Endothelial cell of umbilical vein (primary cell): ENCODE results near the gene CAMTA1. TPM values are rescaled to one million over a fixed set of nuclear protein-coding genes. Genes with fewer than 3 reads are reported as not detected.

ENCODE experiments used
- BruUV-seq: library from RNA; stranded (reverse); fragments of 400-500 nt; replicated peaks from 2 replicates; lab custom pipeline; 2021; lab: Mats Ljungman, UMichigan
- CTCF ChIA-PET: fragments of 300-600, 350-600 bp; sonication (Branson Sonifier 250); formaldehyde crosslinking; loops from one replicate; lab custom pipeline; 2021; ENCODE audit warnings: antibody characterized with exemption, inconsistent platforms; lab: Charles Lee
- POLR2A ChIA-PET: fragments of 300-600, 350-600 bp; sonication (Branson Sonifier 250); formaldehyde crosslinking; loops from one replicate; lab custom pipeline; 2021; ENCODE audit warnings: antibody characterized with exemption, inconsistent platforms; lab: Charles Lee
- DNase-seq: peaks from one replicate; pipeline ENCODE4 v3.0.0-alpha.2; 2011; ENCODE audit warnings: low read depth, low spot score
- FAIRE-seq: peaks from 2 replicates; lab custom pipeline; 2011; peaks lifted over from hg19 to GRCh38; lab: Jason Lieb, UNC
- H2AFZ ChIP-seq: 2 replicates; pipeline ENCODE4 v1.6.0; 2012; ENCODE audit warnings: low read depth, low read length, control low read depth, inconsistent platforms
- H3K27ac ChIP-seq: 2 replicates; pipeline ENCODE4 v1.5.1; 2011; ENCODE audit warnings: low read depth, mild to moderate bottlenecking, control low read depth, low read length, moderate library complexity; ENCODE audit not compliant: insufficient read depth
- H3K27me3 ChIP-seq, 2 experiments: 2 replicates each; pipeline versions ENCODE4 v1.6.0 to v1.6.1; 2011; ENCODE audit warnings: low read length in 2 of 2, mixed read lengths in 1 of 2; ENCODE audit not compliant: control insufficient read depth in 2 of 2, insufficient read depth in 2 of 2
- H3K36me3 ChIP-seq, 2 experiments: 2 replicates in 1 of 2; 3 replicates in 1 of 2; pipeline ENCODE4 v1.5.1; 2011; ENCODE audit warnings: low read length in 2 of 2, mild to moderate bottlenecking in 1 of 2, moderate library complexity in 1 of 2; ENCODE audit not compliant: control insufficient read depth in 2 of 2, insufficient read depth in 2 of 2; ENCODE audit errors: extremely low read depth in 1 of 2
- H3K4me1 ChIP-seq: 3 replicates; pipeline ENCODE4 v1.5.1; 2011; ENCODE audit warnings: mild to moderate bottlenecking, low read length; ENCODE audit not compliant: control insufficient read depth, insufficient read depth; ENCODE audit errors: extremely low read depth
- H3K4me2 ChIP-seq: 2 replicates; pipeline ENCODE4 v1.6.1; 2011; ENCODE audit warnings: low read length, control low read depth, mixed read lengths; ENCODE audit not compliant: insufficient read depth
- H3K4me3 ChIP-seq, 3 experiments: fragments of 200-600 bp in 1 of 3; sonication (generic), shearing (Covaris generic) in 1 of 3; replicated peaks in 1 of 3; 2 replicates each; pipeline ENCODE4 v1.5.1; 2011 to 2016; ENCODE audit warnings: control low read depth in 3 of 3, low read length in 3 of 3, mild to moderate bottlenecking in 2 of 3, inconsistent platforms in 1 of 3, low read depth in 1 of 3, moderate library complexity in 1 of 3; ENCODE audit not compliant: insufficient read depth in 1 of 3
- H3K79me2 ChIP-seq: 2 replicates; pipeline ENCODE4 v1.6.0; 2012; ENCODE audit warnings: low read length, inconsistent platforms; ENCODE audit not compliant: control insufficient read depth, insufficient read depth
- H3K9ac ChIP-seq: replicated peaks from 2 replicates; pipeline ENCODE3; 2011; ENCODE audit warnings: low read length, control low read depth; ENCODE audit not compliant: insufficient read depth; ENCODE audit errors: extremely low read depth
- H3K9me1 ChIP-seq: replicated peaks from 3 replicates; pipeline ENCODE4 v1.6.0; 2011; ENCODE audit warnings: mild to moderate bottlenecking, low read length; ENCODE audit not compliant: control insufficient read depth, insufficient read depth; ENCODE audit errors: extremely low read depth
- H3K9me3 ChIP-seq: replicated peaks from 2 replicates; pipeline ENCODE4 v1.5.1; 2012; ENCODE audit warnings: low read length, inconsistent platforms; ENCODE audit not compliant: control insufficient read depth, insufficient read depth
- H4K20me1 ChIP-seq: replicated peaks from 2 replicates; pipeline ENCODE3; 2011; ENCODE audit warnings: mild to moderate bottlenecking, low read length; ENCODE audit not compliant: control insufficient read depth, insufficient read depth; ENCODE audit errors: extremely low read depth
- CTCF ChIP-seq, 2 donors: IDR thresholded peaks; 1 replicate in 1 of 2; 2 replicates in 1 of 2; pipeline ENCODE4 v1.5.1; 2011; ENCODE audit warnings: low read length in 2 of 2, mild to moderate bottlenecking in 2 of 2, moderate library complexity in 2 of 2, control low read depth in 1 of 2, inconsistent platforms in 1 of 2, low read depth in 1 of 2; ENCODE audit not compliant: insufficient read depth in 1 of 2; ENCODE audit errors: extremely low read depth in 1 of 2
- EZH2 ChIP-seq: IDR thresholded peaks from 2 replicates; pipeline ENCODE4 v1.6.1; 2012; ENCODE audit warnings: borderline replicate concordance, low read depth, mild to moderate bottlenecking, moderate library complexity, low read length, inconsistent platforms; ENCODE audit not compliant: severe bottlenecking
- FOS ChIP-seq: IDR thresholded peaks from 2 replicates; pipeline ENCODE4 v1.6.1; 2011; ENCODE audit warnings: mild to moderate bottlenecking, low read length, moderate library complexity, borderline replicate concordance; ENCODE audit not compliant: insufficient read depth
- GATA2 ChIP-seq: IDR thresholded peaks from 2 replicates; pipeline ENCODE4 v1.7.0; 2011; ENCODE audit warnings: low read depth, mild to moderate bottlenecking, moderate library complexity, mixed read lengths, low read length; ENCODE audit not compliant: insufficient read length, insufficient read depth
- JUN ChIP-seq: IDR thresholded peaks from 2 replicates; pipeline ENCODE4 v1.6.1; 2011; ENCODE audit warnings: borderline replicate concordance, low read depth; ENCODE audit not compliant: insufficient read length, insufficient read depth
- MAX ChIP-seq: IDR thresholded peaks from 2 replicates; pipeline ENCODE4 v1.6.1; 2011; ENCODE audit not compliant: insufficient read depth, insufficient read length
- MYC ChIP-seq: IDR thresholded peaks from one replicate; pipeline ENCODE4 v1.6.1; 2011; ENCODE audit warnings: mild to moderate bottlenecking, low read depth, low read length
- POLR2A ChIP-seq: IDR thresholded peaks from 2 replicates; pipeline ENCODE4 v1.6.1; 2012; ENCODE audit warnings: low read depth, mild to moderate bottlenecking, control low read depth, low read length
- POLR2AphosphoS5 ChIP-seq: IDR thresholded peaks from 2 replicates; pipeline ENCODE4 v1.6.1; 2012; ENCODE audit warnings: low read depth, mild to moderate bottlenecking, control low read depth, low read length, moderate library complexity; ENCODE audit not compliant: insufficient read depth
- dilution Hi-C: fragments of 300-500 bp; cut with MboI; formaldehyde crosslinking; loops from one replicate; pipeline ENCODE4 v1.15.0; 2019; ENCODE audit warnings: low sequenced_read_pairs; ENCODE audit not compliant: extremely low pct_ligation_motif_present
- intact Hi-C: fragments of 100-400 bp; cut with micrococcal nuclease; formaldehyde crosslinking; loops from one replicate; pipeline ENCODE4 v1.10.0; 2022
- polyA plus RNA-seq, 4 experiments: library from polyadenylated mRNA; depleted of rRNA in 3 of 4; stranded (reverse) in 3 of 4; unstranded in 1 of 4; fragments of >200 nt; gene quantifications; 2 replicates each; pipeline versions ENCODE4 v1.2.1 to v1.2.3, GENCODE V29; 2011 to 2012; ENCODE audit warnings: missing spikeins in 1 of 4
- total RNA-seq: library from RNA; stranded (reverse); gene quantifications from 2 replicates; pipeline ENCODE4 v1.2.3, GENCODE V29; 2021

Gene CAMTA1
- total and polyA plus RNA-seq, 2 donors (not counting 3 experiments of a cell fraction or from before 2014, with no cell fraction given) = 50.8 to 92.7 TPM

DNA sequence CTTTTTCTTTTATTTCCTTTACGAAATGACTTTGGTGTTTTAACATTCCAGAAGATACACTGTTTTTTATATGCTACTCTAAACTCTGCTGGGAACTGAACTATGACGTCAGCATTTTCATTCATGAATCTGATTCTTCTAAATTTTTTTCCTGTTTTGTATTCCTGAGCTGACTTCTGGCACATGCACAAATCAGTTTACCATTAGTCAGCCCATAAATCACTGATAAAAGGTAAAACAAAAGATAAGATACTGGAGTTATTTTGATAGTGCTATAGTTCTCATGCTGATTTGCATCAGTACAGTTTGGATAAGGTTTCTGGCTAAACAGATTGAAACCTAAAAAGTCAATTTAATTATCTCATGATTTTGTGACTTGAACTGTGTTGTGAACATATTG lies 10.4 kb downstream of the CAMTA1 start:
- no peak overlapping the region for H2AFZ ChIP-seq
- peak; percentile 84 for FAIRE-seq
- ChIA-PET CTCF (interaction anchor here (0.7 to 2.8 kb wide), 24 partner anchors 9 to 423 kb away, joined by 3 to 71 read pairs (median 4); partner anchors contain the start of gene CAMTA1), POLR2A (interaction anchor here (1.2 kb wide), 1 partner anchor 11 kb away, joined by 4 read pairs; the partner anchor contains the start of gene CAMTA1)
- BruUV-seq = no TSS peak
- H3K4me2 ChIP-seq = peak overlapping the region; percentile 28
- no peaks in the 10 kb centered on the region for H4K20me1 ChIP-seq
- peaks cover 39% of the 10 kb centered on the region for H3K4me1 ChIP-seq
- H3K79me2 ChIP-seq = peaks cover 30% of the 10 kb centered on the region
- peak overlapping the region; percentile 76 for H3K9ac ChIP-seq
- TF ChIP-seq MYC (no peak), FOS (peak; percentile 80), CTCF (IDR thresholded peaks at IDR 0.05; ENCODE audit: extremely low read depth in 1 of 2, insufficient read depth in 1 of 2, low read depth in 1 of 2, low read length in 2 of 2) (no peak), EZH2 (no peak), JUN (peak; percentile 89), POLR2A (peak; percentile 35), POLR2AphosphoS5 (peak; percentile 55), GATA2 (peak; percentile 91), MAX (no peak)
- H3K36me3 ChIP-seq = no peaks in the 10 kb centered on the region
- no peaks in the 10 kb centered on the region for H3K9me3 ChIP-seq
- no peaks in the 10 kb centered on the region for H3K9me1 ChIP-seq
- intact Hi-C loops = loop anchor here (1.0 to 10.0 kb wide), 7 partner anchors 10 to 851 kb away; partner anchors contain the start of gene CAMTA1
- peak overlapping the region in 1 of 3 experiments; percentile 7 for H3K4me3 ChIP-seq
- H3K27ac ChIP-seq = peak overlapping the region; percentile 88
- no peaks in the 10 kb centered on the region for H3K27me3 ChIP-seq
- DNase-seq = peak; percentile 97
- dilution Hi-C loops = no loop called here
